ENCODE measurements around the gene CFAP61.
A peak's percentile ranks its signal among the peaks of the same experiment; 100 is the strongest.

Gene CFAP61

DNA sequence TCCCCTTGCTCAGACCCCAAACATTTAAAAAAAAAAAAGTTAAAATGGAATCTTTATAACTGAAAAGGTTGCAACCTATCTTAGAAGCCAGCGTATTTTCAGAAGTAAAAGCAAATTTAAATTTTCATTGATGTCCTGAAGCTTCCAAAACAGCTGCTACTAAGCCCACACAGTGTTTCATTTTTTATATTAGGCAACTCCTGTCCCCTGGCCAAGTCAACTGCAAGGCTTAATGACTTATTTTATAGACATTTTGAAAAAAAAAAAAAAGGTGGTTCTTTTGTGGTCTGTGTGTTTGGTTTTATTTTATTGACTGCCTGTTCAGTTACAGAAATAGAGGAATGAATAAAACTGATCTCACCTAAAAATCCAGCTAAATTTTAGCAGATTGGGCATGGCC is 13.0 kb downstream of the CFAP61 start:
- Histone ChIP-seq H3K4me1 (ENCODE audit: control insufficient read depth in 1 of 2, insufficient read depth in 2 of 2, low read length in 2 of 2) (peaks cover 0 to 3% of the 10 kb centered on the region in 2 experiments), H3K27me3 (ENCODE audit: insufficient read depth, low read length) (no peaks in the 10 kb centered on the region), H3K4me3 (ENCODE audit: low read depth, low read length) (no peak overlapping the region), H4K91ac (ENCODE audit: low read depth, low read length) (no peak overlapping the region), H2BK120ac (ENCODE audit: insufficient read depth, low read length, poor library complexity) (no peak overlapping the region), H2BK12ac (ENCODE audit: low read length) (no peak overlapping the region), H4K12ac (ENCODE audit: low read depth, low read length) (no peak overlapping the region), H2BK5ac (ENCODE audit: low read depth, low read length, poor library complexity) (no peak overlapping the region), H3K4me2 (ENCODE audit: low read length) (no peak overlapping the region), H3K9me3 (ENCODE audit: insufficient read depth, low read depth, low read length) (no peaks in the 10 kb centered on the region), H3K4ac (ENCODE audit: low read depth, low read length) (no peak overlapping the region), H3K36me3 (ENCODE audit: control insufficient read depth in 1 of 2, insufficient read depth in 2 of 2, low read length in 2 of 2) (no peaks in the 10 kb centered on the region), H3K79me1 (ENCODE audit: low read length) (no peaks in the 10 kb centered on the region), H3K27ac (ENCODE audit: low read depth, low read length) (no peak overlapping the region), H2AK5ac (ENCODE audit: low read length) (no peak overlapping the region), H3K18ac (ENCODE audit: low read length) (no peak overlapping the region), H3K9ac (ENCODE audit: low read length) (no peak overlapping the region), H3K14ac (ENCODE audit: low read length) (no peak overlapping the region), H3K23ac (ENCODE audit: low read length) (no peak overlapping the region), H3K79me2 (ENCODE audit: control insufficient read depth, insufficient read depth, low read length, poor library complexity) (no peaks in the 10 kb centered on the region), H4K8ac (ENCODE audit: low read depth, low read length) (no peak overlapping the region), H2AFZ (ENCODE audit: insufficient read depth, low read length, poor library complexity) (no peak overlapping the region)
- WGBS (ENCODE audit: extremely low coverage, insufficient coverage, insufficient read length) = no CpG with 5 or more reads among the region's 1 CpG
- DNase-seq = no peak

DNA sequence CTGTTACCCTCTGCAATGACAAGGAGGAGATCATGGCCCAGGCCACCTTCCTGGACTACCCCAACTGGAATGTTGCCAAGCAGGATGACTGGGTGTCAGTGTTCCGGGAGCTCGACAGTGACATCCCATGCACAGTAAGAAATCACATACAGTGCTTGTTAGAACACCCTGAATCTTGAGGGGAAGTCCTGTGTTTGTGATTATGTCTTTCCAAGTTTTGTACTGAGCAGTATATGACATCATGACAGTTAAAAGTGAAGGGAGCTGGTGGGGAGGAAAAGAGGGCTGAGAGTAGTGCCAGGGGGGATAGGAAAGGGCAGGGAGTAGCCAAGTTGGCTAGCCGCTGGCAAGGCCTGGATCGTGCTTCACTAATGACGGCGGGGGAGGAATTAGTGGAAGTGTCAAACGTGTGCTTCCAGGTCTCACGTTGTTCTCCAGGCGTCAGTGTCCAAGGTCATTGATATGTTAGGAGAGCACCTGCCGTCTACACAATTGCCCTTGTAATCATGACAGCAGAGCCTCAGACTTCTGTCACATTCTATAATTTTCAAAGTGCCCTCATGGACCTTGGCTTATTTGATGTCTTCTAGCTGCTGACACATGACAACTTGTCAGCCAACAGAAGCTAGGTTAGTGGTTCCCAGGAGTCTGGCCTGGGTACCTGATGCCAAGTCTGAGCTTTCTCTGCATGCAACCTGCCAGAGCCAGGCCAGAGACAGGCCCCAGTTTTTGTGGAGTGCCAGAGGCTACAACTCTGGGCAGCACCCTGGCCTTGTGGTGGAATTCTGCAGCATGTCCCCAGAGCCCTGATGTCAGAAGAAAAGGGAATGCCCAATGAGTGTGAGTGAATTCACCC is 18.8 kb downstream of the CFAP61 start:
- no CpG with 5 or more reads among the region's 10 CpGs for WGBS (ENCODE audit: extremely low coverage, insufficient coverage, insufficient read length)

DNA sequence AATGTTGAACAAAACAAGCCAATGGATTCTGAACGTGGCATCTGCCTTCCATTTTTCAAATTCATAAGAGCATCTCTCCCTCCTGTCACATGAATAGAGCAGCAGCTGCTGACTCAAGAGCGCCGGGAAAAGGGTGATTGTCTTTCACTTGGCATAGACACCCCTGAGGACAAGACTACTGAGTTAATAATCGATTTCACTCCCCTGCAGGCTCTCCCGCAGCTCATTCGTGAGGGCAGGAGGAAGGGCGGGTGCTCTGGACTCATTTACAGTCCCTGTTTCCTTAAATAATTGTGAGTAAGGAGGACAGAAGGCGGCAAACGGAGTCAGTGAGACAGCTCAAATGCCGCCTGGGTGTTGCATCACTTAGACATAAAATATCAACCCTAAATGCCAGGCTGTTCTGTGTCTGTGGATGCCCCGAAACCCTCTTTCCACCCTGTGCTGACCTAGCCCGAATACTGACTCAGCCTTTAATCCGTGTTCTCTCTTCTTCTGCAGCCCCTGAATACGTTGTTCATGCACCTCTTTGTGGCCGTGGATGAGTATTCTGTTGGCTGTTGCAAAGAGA is 21.6 kb downstream of the CFAP61 start:
- Histone ChIP-seq H2BK12ac (ENCODE audit: low read length) (no peak overlapping the region), H2AFZ (ENCODE audit: insufficient read depth, low read length, poor library complexity) (no peak overlapping the region), H2BK120ac (ENCODE audit: insufficient read depth, low read length, poor library complexity) (no peak overlapping the region), H4K91ac (ENCODE audit: low read depth, low read length) (no peak overlapping the region), H3K79me1 (ENCODE audit: low read length) (no peaks in the 10 kb centered on the region), H3K4ac (ENCODE audit: low read depth, low read length) (no peak overlapping the region), H3K4me1 (ENCODE audit: control insufficient read depth in 1 of 2, insufficient read depth in 2 of 2, low read length in 2 of 2) (peaks cover 4 to 7% of the 10 kb centered on the region in 2 experiments), H4K8ac (ENCODE audit: low read depth, low read length) (no peak overlapping the region), H3K27me3 (ENCODE audit: insufficient read depth, low read length) (no peaks in the 10 kb centered on the region), H3K9ac (ENCODE audit: low read length) (no peak overlapping the region), H3K79me2 (ENCODE audit: control insufficient read depth, insufficient read depth, low read length, poor library complexity) (no peaks in the 10 kb centered on the region), H3K4me2 (ENCODE audit: low read length) (no peak overlapping the region), H3K36me3 (ENCODE audit: control insufficient read depth in 1 of 2, insufficient read depth in 2 of 2, low read length in 2 of 2) (no peaks in the 10 kb centered on the region), H3K4me3 (ENCODE audit: low read depth, low read length) (no peak overlapping the region), H3K9me3 (ENCODE audit: insufficient read depth, low read depth, low read length) (no peaks in the 10 kb centered on the region), H3K27ac (ENCODE audit: low read depth, low read length) (no peak overlapping the region), H3K23ac (ENCODE audit: low read length) (no peak overlapping the region), H2AK5ac (ENCODE audit: low read length) (no peak overlapping the region), H4K12ac (ENCODE audit: low read depth, low read length) (no peak overlapping the region), H3K18ac (ENCODE audit: low read length) (no peak overlapping the region), H3K14ac (ENCODE audit: low read length) (no peak overlapping the region), H2BK5ac (ENCODE audit: low read depth, low read length, poor library complexity) (no peak overlapping the region)
- no CpG with 5 or more reads among the region's 15 CpGs for WGBS (ENCODE audit: extremely low coverage, insufficient coverage, insufficient read length)
- DNase-seq = no peak

More for the DNA sequence above, 18.8 kb downstream of the CFAP61 start:
- Histone ChIP-seq H3K4me2 (ENCODE audit: low read length) (no peak overlapping the region), H4K8ac (ENCODE audit: low read depth, low read length) (no peak overlapping the region), H4K12ac (ENCODE audit: low read depth, low read length) (no peak overlapping the region), H3K14ac (ENCODE audit: low read length) (no peak overlapping the region), H3K23ac (ENCODE audit: low read length) (no peak overlapping the region), H3K27me3 (ENCODE audit: insufficient read depth, low read length) (no peaks in the 10 kb centered on the region), H3K9ac (ENCODE audit: low read length) (no peak overlapping the region), H3K9me3 (ENCODE audit: insufficient read depth, low read depth, low read length) (no peaks in the 10 kb centered on the region), H3K79me2 (ENCODE audit: control insufficient read depth, insufficient read depth, low read length, poor library complexity) (no peaks in the 10 kb centered on the region), H3K18ac (ENCODE audit: low read length) (no peak overlapping the region), H2AFZ (ENCODE audit: insufficient read depth, low read length, poor library complexity) (no peak overlapping the region), H2BK120ac (ENCODE audit: insufficient read depth, low read length, poor library complexity) (no peak overlapping the region), H4K91ac (ENCODE audit: low read depth, low read length) (no peak overlapping the region), H3K4me3 (ENCODE audit: low read depth, low read length) (no peak overlapping the region), H3K4me1 (ENCODE audit: control insufficient read depth in 1 of 2, insufficient read depth in 2 of 2, low read length in 2 of 2) (peaks cover 4 to 10% of the 10 kb centered on the region in 2 experiments), H3K36me3 (ENCODE audit: control insufficient read depth in 1 of 2, insufficient read depth in 2 of 2, low read length in 2 of 2) (no peaks in the 10 kb centered on the region), H3K79me1 (ENCODE audit: low read length) (no peaks in the 10 kb centered on the region), H3K4ac (ENCODE audit: low read depth, low read length) (no peak overlapping the region), H2AK5ac (ENCODE audit: low read length) (no peak overlapping the region), H2BK12ac (ENCODE audit: low read length) (no peak overlapping the region), H2BK5ac (ENCODE audit: low read depth, low read length, poor library complexity) (no peak overlapping the region), H3K27ac (ENCODE audit: low read depth, low read length) (no peak overlapping the region)
- DNase-seq = peak; percentile 41 to 78

DNA sequence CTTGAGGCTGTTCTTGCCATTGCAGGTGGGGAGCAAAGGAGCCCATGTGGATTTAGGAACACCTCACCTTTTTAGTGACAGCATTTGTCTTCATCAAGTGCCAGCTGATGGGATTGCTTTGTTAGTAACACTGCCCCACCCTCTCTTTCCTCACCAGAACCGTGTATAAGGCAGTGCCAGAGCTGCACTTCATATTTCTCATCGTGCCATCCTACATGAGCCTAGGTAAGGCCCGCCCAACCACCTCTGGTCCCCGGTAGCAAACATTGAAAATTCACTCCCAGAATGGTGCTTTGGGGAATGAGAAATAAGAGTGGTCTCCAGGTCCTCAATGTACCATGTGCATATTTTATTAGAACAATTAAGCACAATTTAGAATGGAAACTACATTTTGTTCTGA is 22.7 kb downstream of the CFAP61 start:
- no CpG with 5 or more reads among the region's 4 CpGs for WGBS (ENCODE audit: extremely low coverage, insufficient coverage, insufficient read length)

More for the DNA sequence above, 22.7 kb downstream of the CFAP61 start:
- Histone ChIP-seq H3K36me3 (ENCODE audit: control insufficient read depth in 1 of 2, insufficient read depth in 2 of 2, low read length in 2 of 2) (no peaks in the 10 kb centered on the region), H3K14ac (ENCODE audit: low read length) (no peak overlapping the region), H4K8ac (ENCODE audit: low read depth, low read length) (no peak overlapping the region), H2BK5ac (ENCODE audit: low read depth, low read length, poor library complexity) (no peak overlapping the region), H4K12ac (ENCODE audit: low read depth, low read length) (no peak overlapping the region), H3K27me3 (ENCODE audit: insufficient read depth, low read length) (no peaks in the 10 kb centered on the region), H3K4me2 (ENCODE audit: low read length) (no peak overlapping the region), H3K4ac (ENCODE audit: low read depth, low read length) (no peak overlapping the region), H3K9me3 (ENCODE audit: insufficient read depth, low read depth, low read length) (no peaks in the 10 kb centered on the region), H3K4me1 (ENCODE audit: control insufficient read depth in 1 of 2, insufficient read depth in 2 of 2, low read length in 2 of 2) (peaks cover 4 to 7% of the 10 kb centered on the region in 2 experiments), H3K23ac (ENCODE audit: low read length) (no peak overlapping the region), H3K4me3 (ENCODE audit: low read depth, low read length) (no peak overlapping the region), H2BK12ac (ENCODE audit: low read length) (no peak overlapping the region), H3K18ac (ENCODE audit: low read length) (no peak overlapping the region), H2BK120ac (ENCODE audit: insufficient read depth, low read length, poor library complexity) (no peak overlapping the region), H3K27ac (ENCODE audit: low read depth, low read length) (no peak overlapping the region), H4K91ac (ENCODE audit: low read depth, low read length) (no peak overlapping the region), H2AFZ (ENCODE audit: insufficient read depth, low read length, poor library complexity) (no peak overlapping the region), H3K79me1 (ENCODE audit: low read length) (no peaks in the 10 kb centered on the region), H2AK5ac (ENCODE audit: low read length) (no peak overlapping the region), H3K9ac (ENCODE audit: low read length) (no peak overlapping the region), H3K79me2 (ENCODE audit: control insufficient read depth, insufficient read depth, low read length, poor library complexity) (no peaks in the 10 kb centered on the region)
- no peak for DNase-seq

Data from trophoblast cell (in vitro differentiated cells and primary cell).